Left ventricle myocardium inferior (tissue), 1 donor: ENCODE measurements around the gene CCR5AS. TPM values are rescaled to one million over a fixed set of nuclear protein-coding genes. Genes with fewer than 3 reads are reported as not detected.

Experiments
- DNase-seq: peaks from one replicate; pipeline ENCODE4 v3.0.0-alpha.2; 2020
- H3K27ac ChIP-seq: fragments of 200-600 bp; replicated peaks from 2 replicates; pipeline ENCODE4 v1.8.0; 2021
- H3K27me3 ChIP-seq: fragments of 200-600 bp; 2 replicates; pipeline ENCODE4 v1.8.0; 2021; ENCODE audit warnings: low read depth
- H3K36me3 ChIP-seq: fragments of 200-600 bp; 2 replicates; pipeline ENCODE4 v1.8.0; 2021
- H3K4me1 ChIP-seq: fragments of 200-600 bp; 2 replicates; pipeline ENCODE4 v1.8.0; 2021
- H3K4me3 ChIP-seq: fragments of 200-600 bp; 2 replicates; pipeline ENCODE4 v1.8.0; 2021; ENCODE audit warnings: mild to moderate bottlenecking, moderate library complexity
- H3K9me3 ChIP-seq: fragments of 200-600 bp; replicated peaks from 2 replicates; pipeline ENCODE4 v1.8.0; 2021
- CTCF ChIP-seq: fragments of 200-600 bp; IDR thresholded peaks from 2 replicates; pipeline ENCODE4 v1.8.0; 2021; ENCODE audit warnings: antibody characterized with exemption, mild to moderate bottlenecking, borderline replicate concordance
- intact Hi-C: fragments of 100-400 bp; cut with micrococcal nuclease; formaldehyde crosslinking; loops from one replicate; pipeline ENCODE4 v1.11.0; 2022
- total RNA-seq: library from RNA; stranded (reverse); fragmentation: NEBNext Ultra II Directional; extraction: Animal tissue kit (Norgen Biotek cat#: 25700); gene quantifications from one replicate; pipeline ENCODE4 v1.2.1, GENCODE V29; 2021
- donor health status: DM: no; HTN: yes; CAD: no; lungs with severe emphysema.

The CCR5AS gene

GRCh38 chr3:46318207-46318927 is 88.5 kb downstream of the CCR5AS start:
- DNase-seq = no peak
- Histone ChIP-seq H3K27me3 (peaks cover 23% of the 10 kb centered on the region), H3K9me3 (no peaks in the 10 kb centered on the region), H3K4me3 (no peak overlapping the region), H3K27ac (no peak overlapping the region), H3K36me3 (no peaks in the 10 kb centered on the region), H3K4me1 (no peaks in the 10 kb centered on the region)
- intact Hi-C loops = no loop called here
- no peak for TF ChIP-seq CTCF

- no peak for TF ChIP-seq CTCF
- Histone ChIP-seq H3K9me3 (no peaks in the 10 kb centered on the region), H3K36me3 (no peaks in the 10 kb centered on the region), H3K27me3 (peaks cover 7% of the 10 kb centered on the region), H3K4me3 (no peak overlapping the region), H3K27ac (no peak overlapping the region), H3K4me1 (peaks cover 3% of the 10 kb centered on the region)
- intact Hi-C loops = no loop called here
- DNase-seq = no peak
These were observed 90.7 kb downstream of the CCR5AS start for GRCh38 chr3:46316206-46316605.

- no peak overlapping the region for H3K4me3 ChIP-seq
- intact Hi-C loops = no loop called here
- no peak for DNase-seq
- no peak for TF ChIP-seq CTCF
- H3K9me3 ChIP-seq = no peaks in the 10 kb centered on the region
- H3K27me3 ChIP-seq = peaks cover 5% of the 10 kb centered on the region
- H3K36me3 ChIP-seq = no peaks in the 10 kb centered on the region
- H3K4me1 ChIP-seq = peaks cover 3% of the 10 kb centered on the region
- no peak overlapping the region for H3K27ac ChIP-seq
These were observed 92.3 kb downstream of the CCR5AS start for GRCh38 chr3:46314517-46314916.

Other genes with a start within 250 kb of the CCR5AS start
- 2.0 TPM for gene CCR1, start 198.8 kb downstream of the CCR5AS start, total RNA-seq
- gene CCR3, start 164.6 kb downstream of the CCR5AS start, total RNA-seq = not detected
- gene CCR2, start 53.0 kb downstream of the CCR5AS start, total RNA-seq = 0.63 TPM
- gene CCR5, start 36.1 kb downstream of the CCR5AS start, total RNA-seq = 0.22 TPM
- gene CCRL2, start 193 bp upstream of the CCR5AS start, total RNA-seq = 1.5 TPM
- 2.7 TPM for gene LTF, start 57.8 kb upstream of the CCR5AS start, total RNA-seq
- not detected for gene RTP3, start 90.9 kb upstream of the CCR5AS start, total RNA-seq
- gene LRRC2, start 159.2 kb upstream of the CCR5AS start, total RNA-seq = 114 TPM
- not detected for gene FAM240A, start 205.5 kb upstream of the CCR5AS start, total RNA-seq